RWPE1 (cell line): ENCODE measurements around the gene PLD5.

Source experiments
- CTCF ChIA-PET: fragments of 350-600 bp; sonication (Branson Sonifier 250); formaldehyde crosslinking; extraction: SDS; loops from one replicate; lab custom pipeline; 2021; lab: Yijun Ruan, JAX
- POLR2A ChIA-PET: fragments of 400-600 bp; formaldehyde crosslinking; extraction: SDS; loops from one replicate; lab custom pipeline; 2020; ENCODE audit warnings: antibody characterized with exemption; ENCODE audit not compliant: low non-redundant PET; lab: Yijun Ruan, JAX
- DNase-seq: peaks from one replicate; pipeline ENCODE4 v3.0.0; 2012; ENCODE audit warnings: low spot score
- H3K27ac ChIP-seq: fragments of 450-650 bp; 2 replicates; pipeline ENCODE4 v1.5.1; 2017
- CTCF ChIP-seq: fragments of 450-650 bp; conservative IDR thresholded peaks from 2 replicates; pipeline ENCODE4 v1.5.1; 2017; ENCODE audit warnings: low read depth, mild to moderate bottlenecking

Gene PLD5

GRCh38 chr1:242452573-242452972 lies 71.9 kb downstream of the PLD5 start:
- no peak for TF ChIP-seq CTCF
- DNase-seq = no peak
- ChIA-PET CTCF (no interaction called here), POLR2A (no interaction called here)
- H3K27ac ChIP-seq = no peak overlapping the region

DNA sequence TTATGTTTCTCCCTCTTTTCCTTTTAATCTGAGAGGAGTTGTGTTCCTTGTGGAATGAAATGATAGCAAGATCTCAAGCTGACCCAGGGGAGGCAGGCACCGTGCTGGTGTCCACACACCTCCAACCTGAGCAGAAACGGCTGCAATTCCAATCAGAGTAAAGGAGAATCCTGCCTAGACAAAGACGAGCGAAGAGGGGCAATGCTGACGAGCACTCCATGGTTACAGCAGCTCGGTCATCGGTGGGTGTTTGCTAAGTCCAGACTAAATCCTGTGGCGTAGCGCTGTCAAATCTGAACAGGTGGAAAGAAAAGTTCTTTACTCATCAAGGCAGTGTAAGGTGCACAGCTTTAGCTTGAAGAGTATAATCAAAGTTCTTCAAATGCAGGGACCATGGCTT lies 74.8 kb downstream of the PLD5 start:
- no peak for DNase-seq
- TF ChIP-seq CTCF = no peak
- ChIA-PET CTCF (interaction anchor here (0.6 to 0.7 kb wide), 2 partner anchors 228 to 380 kb away, joined by 3 to 5 read pairs; no protein-coding TSS in a partner anchor), POLR2A (interaction anchor here (0.7 kb wide), 1 partner anchor 15 kb away, joined by 3 read pairs; no protein-coding TSS in a partner anchor)
- no peak overlapping the region for H3K27ac ChIP-seq

DNA sequence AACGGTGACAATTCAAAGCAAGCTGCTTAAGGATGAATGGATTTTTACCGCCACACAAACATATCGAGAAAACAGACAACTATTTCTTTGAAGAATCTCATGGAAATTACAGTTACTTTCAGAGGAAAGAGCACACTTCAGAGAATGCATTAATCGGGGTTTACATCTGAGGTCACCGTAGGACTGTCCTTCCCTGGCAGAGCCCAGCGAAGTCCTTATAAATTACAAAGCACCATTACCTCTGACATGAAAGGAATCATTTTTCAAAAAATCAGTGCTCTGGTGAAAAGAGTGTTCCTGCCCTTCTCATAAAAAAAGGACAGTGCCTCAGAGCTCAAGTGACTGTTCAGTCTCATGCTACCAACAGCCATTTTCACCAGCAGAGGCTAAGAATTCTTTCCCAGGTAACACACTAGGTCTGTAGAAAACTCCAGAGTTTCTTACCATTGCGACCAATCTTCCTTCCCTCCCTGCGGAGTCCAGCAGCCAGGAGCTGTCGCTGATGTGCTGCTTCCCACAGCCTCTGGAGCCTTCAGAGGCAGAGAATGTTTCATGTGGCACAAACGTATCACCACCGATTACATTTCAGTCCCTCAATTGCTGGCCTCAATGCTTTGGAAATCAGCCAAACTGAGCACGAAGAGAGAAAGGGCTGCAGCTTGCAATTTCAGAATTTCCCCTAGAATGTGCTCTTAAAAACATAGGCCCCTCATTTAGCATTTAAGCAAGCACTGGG lies 75.4 kb downstream of the PLD5 start:
- POLR2A ChIA-PET = interaction anchor here (0.7 kb wide), 1 partner anchor 15 kb away, joined by 3 read pairs; no protein-coding TSS in a partner anchor
- CTCF ChIA-PET = interaction anchor here (0.7 kb wide), 1 partner anchor 228 kb away, joined by 5 read pairs; no protein-coding TSS in a partner anchor
- H3K27ac ChIP-seq = no peak overlapping the region
- DNase-seq = no peak
- no peak for TF ChIP-seq CTCF

DNA sequence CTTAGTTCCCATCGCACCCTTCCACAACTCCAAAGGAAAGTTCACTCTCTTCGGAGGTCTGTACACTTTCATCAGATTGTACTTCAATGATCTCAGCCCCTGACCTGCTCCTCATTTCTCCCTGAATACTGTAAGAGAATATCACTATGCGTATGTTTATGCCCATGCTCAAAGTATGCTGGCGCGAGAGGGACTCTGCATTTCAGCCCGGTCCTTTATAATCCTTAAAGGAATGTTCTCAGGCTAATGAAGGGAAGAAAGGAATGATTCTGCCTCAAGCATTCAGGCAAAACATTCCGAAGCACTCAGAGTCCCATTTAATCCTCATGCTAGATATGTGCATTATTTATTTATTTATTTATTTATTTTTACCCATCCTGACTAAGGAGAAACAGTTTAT lies 76.8 kb downstream of the PLD5 start:
- ChIA-PET CTCF (interaction anchor here (0.5 kb wide), 1 partner anchor 32 kb away, joined by 3 read pairs; no protein-coding TSS in a partner anchor), POLR2A (no interaction called here)
- H3K27ac ChIP-seq = no peak overlapping the region

GRCh38 chr1:242440757-242441156 lies 83.7 kb downstream of the PLD5 start:
- POLR2A ChIA-PET = no interaction called here
- H3K27ac ChIP-seq = no peak overlapping the region
- TF ChIP-seq CTCF = no peak
- CTCF ChIA-PET = interaction anchor here (0.5 kb wide), 1 partner anchor 57 kb away, joined by 3 read pairs; no protein-coding TSS in a partner anchor
- no peak for DNase-seq

More for the DNA sequence above, 76.8 kb downstream of the PLD5 start:
- DNase-seq = no peak
- no peak for TF ChIP-seq CTCF

- ChIA-PET POLR2A (no interaction called here), CTCF (no interaction called here)
- no peak for TF ChIP-seq CTCF
- DNase-seq = no peak
- H3K27ac ChIP-seq = no peak overlapping the region
These were observed 89.3 kb downstream of the PLD5 start for GRCh38 chr1:242435200-242435599.
